Activated T-helper 1 cell treated with anti-CD3 and anti-CD28 coated beads, Interleukin-12 subunit alpha, Interleukin-12 subunit beta, Interleukin-2, Interleukin-4 antibody, amounts not matched to agents 30 ng/mL and 10 ng/mL and 1 ng/mL, durations not matched to agents 14 hours and 24 hours and 36 hours (primary cell): ENCODE measurements around the gene FCN2. TPM values are rescaled to one million over a fixed set of nuclear protein-coding genes. Genes with fewer than 3 reads are reported as not detected.

Source experiments
- DNase-seq: peaks from one replicate; pipeline ENCODE4 v3.0.0; 2021; ENCODE audit warnings: low spot score
- H3K27ac Mint-ChIP-seq: one replicate; pipeline ENCODE4 v1.8.0; 2021; ENCODE audit warnings: mild to moderate bottlenecking, mixed read lengths
- H3K27me3 Mint-ChIP-seq: one replicate; pipeline ENCODE4 v1.8.0; 2022; ENCODE audit warnings: mild to moderate bottlenecking, moderate library complexity, mixed read lengths; ENCODE audit not compliant: insufficient read depth
- H3K36me3 Mint-ChIP-seq: one replicate; pipeline ENCODE4 v1.8.0; 2021; ENCODE audit warnings: low read depth, mixed read lengths
- H3K4me1 Mint-ChIP-seq: one replicate; pipeline ENCODE4 v1.8.0; 2021; ENCODE audit warnings: low read depth, mixed read lengths
- H3K4me3 Mint-ChIP-seq: one replicate; pipeline ENCODE4 v1.8.0; 2021; ENCODE audit warnings: mild to moderate bottlenecking, moderate library complexity, mixed read lengths
- H3K9me3 Mint-ChIP-seq: one replicate; pipeline ENCODE4 v1.8.0; 2021; ENCODE audit warnings: mixed read lengths
- intact Hi-C: fragments of 100-400 bp; cut with micrococcal nuclease; formaldehyde crosslinking; loops from one replicate; pipeline ENCODE4 v1.15.1; 2024
- total RNA-seq: library from RNA; stranded (reverse); gene quantifications from 2 replicates; pipeline ENCODE4 v1.2.3, GENCODE V29; 2022

FCN2 gene
- total RNA-seq, 1 donor from 2014 or later = not detected

DNA sequence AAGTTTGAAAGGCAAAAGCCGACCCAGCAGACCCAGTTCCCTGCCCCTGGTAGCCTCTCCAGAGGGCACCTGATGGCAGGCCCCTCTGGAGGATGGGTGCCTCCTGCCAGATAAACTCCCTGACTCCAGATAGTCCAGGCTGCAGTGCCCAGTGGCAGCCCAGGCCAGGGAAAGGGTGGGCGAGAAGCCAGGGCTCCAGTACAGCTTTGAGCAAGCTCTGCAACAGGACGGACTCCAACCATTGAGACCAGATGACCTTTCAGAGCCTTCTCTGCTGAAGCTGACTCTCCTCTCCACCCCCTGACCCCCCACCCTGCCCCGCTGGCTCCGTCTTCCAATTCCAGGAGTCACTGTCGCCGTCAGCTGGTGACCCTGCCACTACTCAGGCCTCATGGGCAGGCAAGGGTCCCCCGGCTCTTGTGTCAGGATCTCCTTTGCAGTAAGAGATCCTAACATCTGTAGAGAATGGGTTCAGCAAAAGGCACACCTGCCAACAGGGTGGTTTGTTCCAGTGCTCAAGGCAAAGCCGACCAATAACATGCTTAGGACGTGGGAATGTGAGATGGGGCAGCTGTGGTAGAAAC is 52.6 kb downstream of the FCN2 start:
- intact Hi-C loops = no loop called here
- no peak overlapping the region for H3K27ac Mint-ChIP-seq
- no peaks in the 10 kb centered on the region for H3K4me1 Mint-ChIP-seq
- no peaks in the 10 kb centered on the region for H3K9me3 Mint-ChIP-seq
- H3K4me3 Mint-ChIP-seq = no peak overlapping the region
- H3K36me3 Mint-ChIP-seq = no peaks in the 10 kb centered on the region
- peaks cover 1% of the 10 kb centered on the region for H3K27me3 Mint-ChIP-seq
- DNase-seq = no peak

DNA sequence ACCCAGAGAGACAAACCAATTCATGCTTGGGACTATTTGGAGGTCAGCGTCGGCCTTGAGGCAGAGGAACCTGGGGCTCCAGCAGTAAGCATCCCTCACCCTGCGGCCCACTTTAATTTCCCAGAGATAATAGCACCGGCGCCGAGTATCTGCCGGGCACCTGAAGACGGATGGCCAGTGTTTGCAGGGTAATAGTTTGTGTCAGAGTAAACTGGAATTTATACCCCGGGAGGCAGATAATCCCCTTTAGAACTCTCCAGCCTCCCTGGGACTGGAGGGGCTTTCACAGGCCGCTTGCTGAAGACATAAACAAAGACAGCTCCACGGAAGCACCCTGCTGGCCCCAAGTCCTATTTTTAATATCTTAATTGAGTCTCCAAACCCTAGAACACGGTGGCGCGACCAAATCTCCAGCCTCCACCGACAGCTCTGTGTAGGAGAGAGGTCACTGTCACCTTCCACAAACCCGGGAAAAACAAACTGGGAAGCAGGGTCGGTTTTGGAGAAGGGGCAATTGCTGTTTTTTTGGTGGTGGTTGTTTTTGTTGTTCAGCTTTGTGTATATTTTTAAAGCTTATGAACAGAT is 54.5 kb downstream of the FCN2 start:
- no peak for DNase-seq
- Mint-ChIP-seq H3K4me1 (no peaks in the 10 kb centered on the region), H3K27ac (no peak overlapping the region), H3K4me3 (no peak overlapping the region), H3K9me3 (no peaks in the 10 kb centered on the region), H3K36me3 (no peaks in the 10 kb centered on the region), H3K27me3 (peaks cover 1% of the 10 kb centered on the region)
- intact Hi-C loops = no loop called here

- Mint-ChIP-seq H3K9me3 (no peaks in the 10 kb centered on the region), H3K27me3 (peaks cover 1% of the 10 kb centered on the region), H3K4me3 (no peak overlapping the region), H3K4me1 (no peaks in the 10 kb centered on the region), H3K36me3 (no peaks in the 10 kb centered on the region), H3K27ac (no peak overlapping the region)
- intact Hi-C loops = no loop called here
- no peak for DNase-seq
Observed at GRCh38 chr9:134935701-134936345, 55.2 kb downstream of the FCN2 start.

- intact Hi-C loops = no loop called here
- Mint-ChIP-seq H3K27me3 (peaks cover 1% of the 10 kb centered on the region), H3K27ac (no peak overlapping the region), H3K9me3 (no peaks in the 10 kb centered on the region), H3K36me3 (no peaks in the 10 kb centered on the region), H3K4me3 (no peak overlapping the region), H3K4me1 (no peaks in the 10 kb centered on the region)
- no peak for DNase-seq
Observed at GRCh38 chr9:134936346-134937163, 55.9 kb downstream of the FCN2 start.

Other genes with a start within 250 kb of the FCN2 start
- gene COL5A1, start 239.0 kb upstream of the FCN2 start, total RNA-seq = not detected in 2 replicates
- gene FCN1, start 37.1 kb downstream of the FCN2 start, total RNA-seq = not detected in 2 replicates
- 0.47 and 0.66 TPM in 2 replicates for gene OLFM1, start 206.9 kb downstream of the FCN2 start, total RNA-seq